ENCODE results near the gene ZDHHC14.

The ZDHHC14 gene

DNA sequence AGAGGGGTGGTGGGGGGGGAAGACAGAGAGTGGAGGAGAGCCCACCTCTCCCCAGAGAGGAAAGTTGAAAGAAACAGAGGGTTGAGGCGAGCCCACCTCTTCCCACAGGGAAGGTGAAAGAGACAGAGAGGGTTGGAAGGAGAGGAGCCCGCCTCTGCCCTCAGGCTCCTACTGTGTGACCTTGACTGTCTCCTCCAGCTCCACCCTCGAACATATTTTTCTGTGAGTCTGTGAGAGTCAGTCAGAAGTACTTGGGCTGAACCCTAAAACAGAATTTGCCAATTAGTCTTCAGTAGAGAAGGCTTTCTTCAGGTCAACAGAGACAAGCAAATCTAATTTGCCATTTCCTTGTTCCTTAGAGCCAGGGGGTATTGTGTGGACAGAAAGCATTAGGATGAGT is 288.3 kb downstream of the ZDHHC14 start:
- Histone ChIP-seq H3K4me1 (ENCODE audit: low read length) (no peaks in the 10 kb centered on the region), H3K36me3 (replicated peaks; ENCODE audit: insufficient read depth, low read length) (no peaks in the 10 kb centered on the region), H3K27me3 (replicated peaks; ENCODE audit: insufficient read depth, low read length) (no peaks in the 10 kb centered on the region), H3F3A (ENCODE audit: insufficient read depth, low read length) (no peaks in the 10 kb centered on the region), H3K9me2 (replicated peaks; ENCODE audit: insufficient read depth, low read length) (no peaks in the 10 kb centered on the region), H3K9ac (ENCODE audit: low read length) (no peak overlapping the region), H2AFZ (ENCODE audit: low read length) (no peak overlapping the region), H3K79me2 (ENCODE audit: low read length) (no peaks in the 10 kb centered on the region), H4K20me1 (ENCODE audit: insufficient read depth, low read length) (no peaks in the 10 kb centered on the region), H3K4me2 (ENCODE audit: low read depth, low read length) (no peak overlapping the region), H3K27ac (ENCODE audit: low read length) (no peak overlapping the region), H3K9me3 (replicated peaks; ENCODE audit: insufficient read depth, low read length) (no peaks in the 10 kb centered on the region), H3K4me3 (ENCODE audit: low read length) (no peak overlapping the region)
- no peak for DNase-seq
- TF ChIP-seq CTCF (IDR thresholded peaks at IDR 0.05; ENCODE audit: low read length), result no peak
- TF ChIP-seq EZH2 (optimal IDR thresholded peaks at IDR 0.05; ENCODE audit: low read depth, low read length), result no peak
- TF ChIP-seq EZH2phosphoT487 (IDR thresholded peaks at IDR 0.05; ENCODE audit: low read length), result no peak

DNA sequence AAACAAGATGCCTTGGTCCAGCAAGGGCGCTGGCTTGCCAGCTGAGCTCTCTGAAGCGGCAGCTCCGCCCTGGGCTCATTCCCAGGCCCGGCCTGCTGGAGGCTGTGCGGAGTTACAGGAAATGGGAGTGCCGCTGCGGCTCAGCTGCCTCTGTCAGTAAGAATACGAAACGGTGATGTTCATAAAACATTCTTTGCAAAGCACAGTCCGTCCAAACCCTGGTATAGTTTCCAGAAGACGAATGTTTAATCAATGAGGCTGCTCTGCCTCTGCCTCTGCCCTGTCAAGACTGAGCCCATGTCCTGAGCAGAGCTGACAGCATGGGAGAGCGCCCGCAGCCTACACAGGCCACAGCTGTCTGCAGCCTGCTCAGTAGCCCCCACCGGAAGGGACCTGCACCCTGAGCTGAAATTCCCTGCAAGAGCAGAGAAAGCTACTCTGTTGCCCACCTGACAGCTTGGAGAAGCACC is 288.8 kb downstream of the ZDHHC14 start:
- no peak overlapping the region for H2AFZ ChIP-seq (ENCODE audit: low read length)
- H3K4me1 ChIP-seq (ENCODE audit: low read length), result no peaks in the 10 kb centered on the region
- no peaks in the 10 kb centered on the region for H3K9me3 ChIP-seq (replicated peaks; ENCODE audit: insufficient read depth, low read length)
- H3K79me2 ChIP-seq (ENCODE audit: low read length), result no peaks in the 10 kb centered on the region
- DNase-seq, result no peak
- H3K27me3 ChIP-seq (replicated peaks; ENCODE audit: insufficient read depth, low read length), result no peaks in the 10 kb centered on the region
- H3K9ac ChIP-seq (ENCODE audit: low read length), result no peak overlapping the region
- no peak for TF ChIP-seq EZH2 (optimal IDR thresholded peaks at IDR 0.05; ENCODE audit: low read depth, low read length)
- no peak for TF ChIP-seq CTCF (IDR thresholded peaks at IDR 0.05; ENCODE audit: low read length)
- no peak for TF ChIP-seq EZH2phosphoT487 (IDR thresholded peaks at IDR 0.05; ENCODE audit: low read length)
- H4K20me1 ChIP-seq (ENCODE audit: insufficient read depth, low read length), result no peaks in the 10 kb centered on the region
- no peak overlapping the region for H3K27ac ChIP-seq (ENCODE audit: low read length)
- no peak overlapping the region for H3K4me3 ChIP-seq (ENCODE audit: low read length)
- H3F3A ChIP-seq (ENCODE audit: insufficient read depth, low read length), result no peaks in the 10 kb centered on the region
- no peaks in the 10 kb centered on the region for H3K36me3 ChIP-seq (replicated peaks; ENCODE audit: insufficient read depth, low read length)
- no peak overlapping the region for H3K4me2 ChIP-seq (ENCODE audit: low read depth, low read length)
- no peaks in the 10 kb centered on the region for H3K9me2 ChIP-seq (replicated peaks; ENCODE audit: insufficient read depth, low read length)

DNA sequence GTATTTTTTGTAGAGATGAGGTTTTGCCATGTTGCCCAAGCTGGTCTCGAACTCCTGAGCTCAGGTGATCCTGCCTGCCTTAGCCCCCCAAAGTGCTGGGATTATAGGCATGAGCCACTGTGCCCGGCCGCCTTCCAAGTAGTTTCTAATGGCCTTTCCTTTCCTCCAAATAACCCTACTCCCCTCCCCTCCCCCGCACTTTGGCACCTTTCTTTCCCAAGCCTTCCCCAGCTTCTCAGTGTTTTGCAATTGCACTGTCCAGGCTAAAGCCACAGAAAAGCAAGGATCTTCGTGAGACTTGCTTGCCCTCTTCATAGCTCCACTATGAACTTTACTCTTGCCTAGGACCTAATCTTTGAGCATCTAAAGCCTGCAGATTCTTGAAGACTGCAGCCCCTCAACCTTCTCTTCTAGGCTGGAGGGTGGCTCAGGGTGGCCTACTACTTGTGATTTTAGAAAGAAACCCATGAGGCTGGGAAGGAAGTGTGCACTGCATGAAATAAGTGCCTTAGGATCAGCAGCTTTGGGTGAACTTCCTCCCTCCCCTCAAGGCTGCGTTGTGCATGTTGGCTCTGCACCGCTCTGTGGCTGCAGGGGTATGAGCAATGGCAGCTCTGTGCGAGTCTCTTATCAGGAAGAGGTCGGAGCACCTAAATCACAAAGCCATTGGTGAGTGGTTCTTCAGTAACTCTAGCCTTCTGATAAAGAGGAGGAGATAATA is 289.6 kb downstream of the ZDHHC14 start:
- DNase-seq, result no peak

More for the DNA sequence above, 289.6 kb downstream of the ZDHHC14 start:
- Histone ChIP-seq H3K4me3 (ENCODE audit: low read length) (no peak overlapping the region), H3F3A (ENCODE audit: insufficient read depth, low read length) (no peaks in the 10 kb centered on the region), H3K27ac (ENCODE audit: low read length) (no peak overlapping the region), H3K4me2 (ENCODE audit: low read depth, low read length) (no peak overlapping the region), H3K9me2 (replicated peaks; ENCODE audit: insufficient read depth, low read length) (no peaks in the 10 kb centered on the region), H3K9ac (ENCODE audit: low read length) (no peak overlapping the region), H3K36me3 (replicated peaks; ENCODE audit: insufficient read depth, low read length) (no peaks in the 10 kb centered on the region), H4K20me1 (ENCODE audit: insufficient read depth, low read length) (no peaks in the 10 kb centered on the region), H3K79me2 (ENCODE audit: low read length) (no peaks in the 10 kb centered on the region), H2AFZ (ENCODE audit: low read length) (no peak overlapping the region), H3K4me1 (ENCODE audit: low read length) (no peaks in the 10 kb centered on the region), H3K9me3 (replicated peaks; ENCODE audit: insufficient read depth, low read length) (no peaks in the 10 kb centered on the region), H3K27me3 (replicated peaks; ENCODE audit: insufficient read depth, low read length) (no peaks in the 10 kb centered on the region)
- no peak for TF ChIP-seq EZH2phosphoT487 (IDR thresholded peaks at IDR 0.05; ENCODE audit: low read length)
- TF ChIP-seq CTCF (IDR thresholded peaks at IDR 0.05; ENCODE audit: low read length), result no peak
- no peak for TF ChIP-seq EZH2 (optimal IDR thresholded peaks at IDR 0.05; ENCODE audit: low read depth, low read length)
